Upper lobe of left lung (tissue), 6 donors: ENCODE results near the gene LEMD1. TPM values are rescaled to one million over a fixed set of nuclear protein-coding genes. Genes with fewer than 3 reads are reported as not detected.

Experiments used
- ATAC-seq, 2 donors: fragments of 200-7000 bp; cut with Tn5 transposase; one replicate each; pipeline ENCODE4 v1.9.1; 2022; ENCODE audit warnings: mild to moderate bottlenecking in 2 of 2, moderate library complexity in 2 of 2; ENCODE audit not compliant: low FRiP score in 2 of 2
- DNase-seq, 2 donors: peaks; one replicate each; pipeline ENCODE4 v3.0.0-alpha.2; 2019 to 2020
- H3K27ac ChIP-seq, 4 donors: fragments of 200-600 bp; sonication (generic); one replicate each; pipeline ENCODE4 v1.5.1; 2016 to 2019
- H3K27me3 ChIP-seq, 4 donors: fragments of 200-600 bp; sonication (generic); one replicate each; pipeline ENCODE4 v1.5.1; 2017 to 2019
- H3K36me3 ChIP-seq, 4 donors: fragments of 200-600 bp; sonication (generic); one replicate each; pipeline ENCODE4 v1.5.1; 2016 to 2019
- H3K4me1 ChIP-seq, 4 donors: fragments of 200-600 bp; sonication (generic); one replicate each; pipeline ENCODE4 v1.5.1; 2018 to 2019
- H3K4me3 ChIP-seq, 4 donors: fragments of 200-600 bp; sonication (generic); one replicate each; pipeline ENCODE4 v1.5.1; 2017 to 2019; ENCODE audit warnings: mild to moderate bottlenecking in 2 of 4, moderate library complexity in 1 of 4
- H3K9me3 ChIP-seq, 4 donors: fragments of 200-600 bp; sonication (generic); one replicate each; pipeline ENCODE4 v1.5.1; 2018 to 2019
- CTCF ChIP-seq, 6 experiments: fragments of 450-650 bp in 4 of 6; fragments of 200-600 bp in 2 of 6; sonication (generic) in 2 of 6; IDR thresholded peaks; one replicate each; pipeline ENCODE4 v1.5.1; 2016 to 2019; ENCODE audit warnings: antibody characterized with exemption in 6 of 6
- EP300 ChIP-seq, 4 donors: sonication (generic); formaldehyde crosslinking; IDR thresholded peaks; one replicate each; pipeline ENCODE4 v1.5.1; 2017; ENCODE audit warnings: antibody characterized with exemption in 4 of 4, control low read depth in 2 of 4
- POLR2A ChIP-seq, 4 donors: fragments of 450-650 bp; IDR thresholded peaks; one replicate each; pipeline ENCODE4 v1.5.1; 2016 to 2017; ENCODE audit warnings: antibody characterized with exemption in 4 of 4, mild to moderate bottlenecking in 2 of 4
- POLR2AphosphoS5 ChIP-seq, 2 donors: sonication (generic); formaldehyde crosslinking; IDR thresholded peaks; one replicate each; pipeline ENCODE4 v1.5.1; 2017; ENCODE audit warnings: antibody characterized with exemption in 2 of 2
- WGBS, 2 donors: methylation state at CpG; one replicate each; pipeline ENCODE4 v1.1.5; 2017 to 2018; 5-methylcytosine and 5-hydroxymethylcytosine counted together
- total RNA-seq, 6 donors: library from RNA; depleted of rRNA in 4 of 6; stranded (reverse); fragments of >200 nt in 4 of 6; gene quantifications; one replicate each; pipeline versions ENCODE4 v1.1.0 to v1.2.1, GENCODE V29; 2016 to 2021
- donor health status: DM: no; HTN: no; CAD: no; lungs with moderate emphysema.
- donor health status: DM: no; HTN: yes; CAD: no; lungs with severe emphysema.

Gene LEMD1
- total RNA-seq, 6 donors from 2014 or later: 1.1 to 14.7 (median 1.7) TPM; not detected in 2

GRCh38 chr1:205354259-205355074 is 67.4 kb downstream of the LEMD1 start:
- Histone ChIP-seq H3K27me3 (no peaks in the 10 kb centered on the region), H3K4me3 (no peak overlapping the region), H3K9me3 (no peaks in the 10 kb centered on the region), H3K4me1 (peaks cover 0 to 15% (median 0%) of the 10 kb centered on the region in 4 donors), H3K36me3 (no peaks in the 10 kb centered on the region), H3K27ac (no peak overlapping the region)
- WGBS, 2 donors: 35 to 42% methylated on average over 5 of the region's 5 CpGs
- TF ChIP-seq POLR2AphosphoS5 (IDR thresholded peaks at IDR 0.05) (no peak), CTCF (IDR thresholded peaks at IDR 0.05) (peak; percentile 65 to 78 (median 73))
- peak in 1 of 2 donors; percentile 51 for DNase-seq
- peak; percentile 66 to 75 for ATAC-seq

GRCh38 chr1:205353612-205354011 is 68.2 kb downstream of the LEMD1 start:
- Histone ChIP-seq H3K27ac (no peak overlapping the region), H3K27me3 (no peaks in the 10 kb centered on the region), H3K36me3 (no peaks in the 10 kb centered on the region), H3K4me3 (no peak overlapping the region), H3K9me3 (no peaks in the 10 kb centered on the region), H3K4me1 (peaks cover 0 to 15% (median 1%) of the 10 kb centered on the region in 4 donors)
- 70 to 83% methylated on average over 6 of the region's 6 CpGs for WGBS, 2 donors
- peak; percentile 23 to 38 for ATAC-seq
- no peak for DNase-seq
- TF ChIP-seq POLR2A (IDR thresholded peaks at IDR 0.05) (no peak), EP300 (IDR thresholded peaks at IDR 0.05) (peak in 1 of 4 donors; percentile 7)

- Histone ChIP-seq H3K27ac (no peak overlapping the region), H3K27me3 (no peaks in the 10 kb centered on the region), H3K9me3 (no peaks in the 10 kb centered on the region), H3K36me3 (no peaks in the 10 kb centered on the region), H3K4me1 (peaks cover 0 to 15% (median 1%) of the 10 kb centered on the region in 4 donors), H3K4me3 (no peak overlapping the region)
- WGBS, 2 donors: 73 to 82% methylated on average over 4 of the region's 4 CpGs
- no peak for TF ChIP-seq POLR2A (IDR thresholded peaks at IDR 0.05)
- no peak for TF ChIP-seq EP300 (IDR thresholded peaks at IDR 0.05)
- TF ChIP-seq POLR2AphosphoS5 (IDR thresholded peaks at IDR 0.05): no peak
- no peak for TF ChIP-seq CTCF (IDR thresholded peaks at IDR 0.05)
- no peak for DNase-seq
- ATAC-seq: no peak
Measured at GRCh38 chr1:205353191-205353590, 68.7 kb downstream of the LEMD1 start.

GRCh38 chr1:205351984-205352713 is 69.7 kb downstream of the LEMD1 start:
- Histone ChIP-seq H3K27me3 (no peaks in the 10 kb centered on the region), H3K4me1 (peaks cover 0 to 15% (median 1%) of the 10 kb centered on the region in 4 donors), H3K36me3 (no peaks in the 10 kb centered on the region), H3K27ac (no peak overlapping the region), H3K9me3 (no peaks in the 10 kb centered on the region), H3K4me3 (no peak overlapping the region)
- no peak for TF ChIP-seq CTCF (IDR thresholded peaks at IDR 0.05)
- TF ChIP-seq POLR2AphosphoS5 (IDR thresholded peaks at IDR 0.05): no peak
- no peak for TF ChIP-seq POLR2A (IDR thresholded peaks at IDR 0.05)
- TF ChIP-seq EP300 (IDR thresholded peaks at IDR 0.05): no peak
- ATAC-seq (no peak), DNase-seq (peak in 1 of 2 donors; percentile 29)
- WGBS, 2 donors: 94 to 95% methylated on average over 10 to 11 of the region's 11 CpGs

GRCh38 chr1:205350691-205351141 is 71.1 kb downstream of the LEMD1 start:
- TF ChIP-seq EP300 (IDR thresholded peaks at IDR 0.05) (no peak), POLR2AphosphoS5 (IDR thresholded peaks at IDR 0.05) (no peak), POLR2A (IDR thresholded peaks at IDR 0.05) (no peak), CTCF (IDR thresholded peaks at IDR 0.05) (no peak)
- Histone ChIP-seq H3K4me3 (no peak overlapping the region), H3K4me1 (peaks cover 0 to 15% (median 1%) of the 10 kb centered on the region in 4 donors), H3K9me3 (no peaks in the 10 kb centered on the region), H3K36me3 (no peaks in the 10 kb centered on the region), H3K27me3 (no peaks in the 10 kb centered on the region), H3K27ac (no peak overlapping the region)
- DNase-seq (no peak), ATAC-seq (no peak)
- 81 to 86% methylated on average over 3 to 8 of the region's 8 CpGs for WGBS, 2 donors
